Left renal cortex interstitium (tissue), 4 donors: ENCODE results near the gene BAG5. TPM values are rescaled to one million over a fixed set of nuclear protein-coding genes. Genes with fewer than 3 reads are reported as not detected.
A peak's percentile ranks its signal among the peaks of the same experiment; 100 is the strongest.

ENCODE experiments used
- DNase-seq, 4 donors: peaks; one replicate each; pipeline ENCODE4 v3.0.0-alpha.2; 2013; ENCODE audit warnings: low read depth in 4 of 4, low spot score in 2 of 4, missing footprints in 1 of 4
- polyA plus RNA-seq, 4 donors: library from polyadenylated mRNA; unstranded; fragments of 120-200 nt; gene quantifications; one replicate each; pipeline ENCODE4 v1.2.1, GENCODE V29; 2013; ENCODE audit not compliant: insufficient read length in 4 of 4

BAG5 gene
- polyA plus RNA-seq, 4 donors = 26.6 to 31.4 (median 30.6) TPM

DNA sequence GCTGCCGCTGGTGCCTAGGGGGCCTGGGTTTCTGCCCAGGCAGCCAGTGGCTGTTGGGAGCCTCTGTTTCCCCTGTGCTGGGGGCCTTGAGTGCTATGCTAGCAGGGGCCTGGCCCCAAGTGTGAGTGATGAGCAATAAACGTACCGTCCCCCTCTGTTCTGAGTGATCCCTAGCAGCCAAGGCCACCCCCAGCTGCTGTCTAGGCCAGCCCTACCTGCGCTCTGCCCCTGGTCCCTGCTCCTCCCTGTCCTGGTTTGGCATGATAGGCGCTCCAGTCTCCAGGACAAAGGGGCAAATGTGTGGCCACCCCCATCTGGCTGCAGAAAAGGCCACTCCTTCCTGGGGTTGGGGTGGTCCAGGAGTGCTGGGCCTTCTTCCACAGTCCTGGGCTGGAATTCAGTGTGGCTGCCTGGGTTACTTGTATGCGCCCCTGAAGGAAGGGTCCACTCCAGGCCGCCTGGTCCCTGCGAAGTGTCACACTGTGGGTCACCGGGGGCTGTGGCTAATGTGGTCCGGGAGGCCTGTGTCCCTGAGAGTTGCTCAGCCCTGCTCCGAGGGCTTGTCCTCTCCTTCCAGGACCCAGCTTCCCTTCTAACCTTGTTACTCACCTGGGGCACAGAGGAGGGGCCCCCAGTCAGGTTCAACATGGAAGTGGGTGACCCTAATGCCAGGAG, 26.4 kb downstream of the BAG5 start:
- no peak for DNase-seq

DNA sequence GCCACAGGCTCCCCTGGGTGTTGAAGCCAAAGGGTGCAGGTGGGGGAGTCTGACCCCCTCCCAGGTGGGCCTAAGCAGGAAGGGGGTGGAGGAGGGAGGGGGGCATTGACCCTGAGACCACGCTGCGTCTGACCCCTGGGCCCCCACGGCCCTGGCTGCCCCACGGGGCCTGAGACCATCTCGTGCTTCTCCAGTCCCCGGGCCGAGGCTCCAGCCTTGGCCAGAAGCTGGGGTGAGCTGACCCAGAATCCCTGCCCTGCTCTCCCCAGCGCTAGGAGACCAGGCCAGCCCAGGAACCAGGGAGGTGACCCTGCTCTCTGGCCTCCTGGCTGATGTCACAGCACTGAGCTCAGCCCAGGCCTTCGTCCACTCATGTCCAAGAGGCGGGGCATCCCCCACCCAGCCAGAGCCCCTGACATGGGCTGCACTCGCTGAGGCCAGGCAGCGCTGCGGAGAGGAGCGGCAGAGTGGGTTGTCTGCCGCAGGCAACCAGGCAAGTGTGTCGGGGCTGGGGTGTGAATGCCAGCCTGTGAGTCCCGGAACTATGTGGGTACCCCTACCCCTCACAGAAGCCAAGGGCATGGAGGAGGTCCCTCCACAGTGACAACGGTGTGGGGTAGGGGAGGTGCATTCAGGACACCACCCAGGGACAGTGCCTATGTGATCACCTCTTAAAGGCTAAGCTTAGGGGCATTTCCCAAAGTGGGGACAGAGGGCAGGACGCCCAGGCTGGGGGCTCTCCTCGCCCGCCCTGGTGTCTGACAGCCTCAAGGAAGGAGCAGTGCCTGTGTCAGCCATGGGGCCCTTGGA, 27.2 kb downstream of the BAG5 start:
- no peak for DNase-seq

DNA sequence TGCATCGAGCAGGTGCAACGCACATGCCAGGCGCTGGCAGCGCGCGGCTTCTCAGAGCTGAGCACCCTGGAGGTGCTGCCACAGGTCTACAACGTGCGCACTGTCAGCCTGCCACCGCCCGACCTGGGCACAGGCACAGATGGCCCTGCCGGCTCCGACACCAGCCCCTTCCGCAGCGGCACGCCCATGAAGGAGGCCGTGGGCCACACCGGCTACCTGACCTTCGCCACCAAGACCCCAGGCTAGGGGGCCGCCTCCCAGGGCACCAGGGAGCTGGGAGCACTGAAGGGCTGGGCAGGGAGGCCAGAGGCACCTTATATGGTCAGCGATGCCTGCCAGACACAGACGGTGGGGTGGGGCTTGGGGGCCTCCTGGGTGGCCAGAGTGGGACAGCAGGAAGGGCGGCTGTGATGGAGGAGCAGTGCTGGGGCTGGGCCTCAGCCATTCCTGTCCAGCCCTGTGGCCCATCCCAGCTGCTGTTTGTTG, 27.8 kb downstream of the BAG5 start:
- no peak for DNase-seq

- no peak for DNase-seq
Measured at GRCh38 chr14:103533999-103534575, 28.4 kb downstream of the BAG5 start.

- no peak for DNase-seq
Measured at GRCh38 chr14:103533137-103533998, 29.1 kb downstream of the BAG5 start.

- DNase-seq = no peak
Measured at GRCh38 chr14:103532216-103533136, 30.0 kb downstream of the BAG5 start.

GRCh38 chr14:103531421-103532215, 30.8 kb downstream of the BAG5 start:
- no peak for DNase-seq

DNA sequence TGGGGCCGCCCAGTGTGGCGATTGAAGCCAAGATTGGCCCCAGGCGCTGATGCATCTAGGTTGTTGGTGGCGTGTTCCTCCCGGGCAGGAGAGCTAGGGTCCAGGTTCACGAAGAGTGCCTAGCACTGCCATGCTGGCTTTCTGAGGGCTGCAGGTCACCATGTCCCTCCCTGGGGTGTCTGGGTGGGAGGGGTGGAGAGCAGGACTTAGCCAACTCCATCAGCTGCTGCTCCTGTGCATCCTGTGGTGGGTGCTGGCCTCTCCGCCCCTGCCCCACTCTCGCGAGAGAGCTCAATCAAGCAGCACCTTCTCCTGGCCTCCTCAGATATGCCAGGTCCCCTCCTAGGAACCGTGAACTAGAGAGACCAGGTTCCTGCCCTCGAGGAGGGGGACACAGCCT, 31.6 kb downstream of the BAG5 start:
- no peak for DNase-seq

- no peak for DNase-seq
Measured at GRCh38 chr14:103530390-103530789, 32.1 kb downstream of the BAG5 start.

- DNase-seq = no peak
Measured at GRCh38 chr14:103529383-103530365, 32.8 kb downstream of the BAG5 start.

- DNase-seq = peak in 2 of 4 donors; percentile 72 to 79
Measured at GRCh38 chr14:103528587-103529382, 33.7 kb downstream of the BAG5 start, which contains the start of gene TRMT61A. Gene TRMT61A, plus strand, starts transcription at chr14:103529196. Its CDS starts 783 bp downstream, at chr14:103529979.

- DNase-seq = no peak
Measured at GRCh38 chr14:103528146-103528586, 34.3 kb downstream of the BAG5 start.

- DNase-seq = no peak
Measured at GRCh38 chr14:103527408-103528145, 34.9 kb downstream of the BAG5 start.

GRCh38 chr14:103526914-103527248, 35.6 kb downstream of the BAG5 start:
- DNase-seq = no peak

- no peak for DNase-seq
Measured at GRCh38 chr14:103526247-103526913, 36.1 kb downstream of the BAG5 start.
